ENCODE data around the gene MRPL49. TPM values are rescaled to one million over a fixed set of nuclear protein-coding genes. Genes with fewer than 3 reads are reported as not detected.
A peak's percentile ranks its signal among the peaks of the same experiment; 100 is the strongest.

MRPL49 gene
- total and polyA plus RNA-seq, 2 of the 13 experiments (the other 11 are each of a cell fraction or from before 2014, with no cell fraction given), result 39.2 to 53.3 TPM

- TF ChIP-seq ZNF552 (CRISPR knock-in tag; IDR thresholded peaks at IDR 0.05; ENCODE audit: borderline replicate concordance), result 0 out of 2 replicates have a peak, but pooled peaks have one; percentile 63
- TF ChIP-seq MYNN (CRISPR knock-in tag; IDR thresholded peaks at IDR 0.05; ENCODE audit: low read depth), result no peak
- TF ChIP-seq ISX (CRISPR knock-in tag; conservative IDR thresholded peaks at IDR 0.05), result no peak
- 0 out of 2 replicates have a peak, but pooled peaks have one; percentile 34 for TF ChIP-seq CEBPG (CRISPR knock-in tag; IDR thresholded peaks at IDR 0.05)
- no peak for TF ChIP-seq REL (CRISPR knock-in tag; conservative IDR thresholded peaks at IDR 0.05)
- peak; percentile 66; the same call in 1 of the 2 replicates for TF ChIP-seq FOXO1 (CRISPR knock-in tag; IDR thresholded peaks at IDR 0.05)
- 0 out of 2 replicates have a peak, but pooled peaks have one; percentile 69 for TF ChIP-seq U2AF2 (IDR thresholded peaks at IDR 0.05; ENCODE audit: low read depth, low read length)
- TF ChIP-seq ZNF232 (CRISPR knock-in tag; IDR thresholded peaks at IDR 0.05; ENCODE audit: borderline replicate concordance), result peak; percentile 59; the same call in 1 of the 2 replicates
- no peak for TF ChIP-seq ZFP62 (CRISPR knock-in tag; IDR thresholded peaks at IDR 0.05)
- peak; percentile 46; the same call in 1 of the 2 replicates for TF ChIP-seq ZBTB2 (CRISPR knock-in tag; IDR thresholded peaks at IDR 0.05; ENCODE audit: low read depth)
- TF ChIP-seq ASH2L (IDR thresholded peaks at IDR 0.05; ENCODE audit: insufficient read length, low read depth, low read length), result peak; percentile 96
- TF ChIP-seq ZNF275 (CRISPR knock-in tag; IDR thresholded peaks at IDR 0.05; ENCODE audit: borderline replicate concordance), result peak; percentile 54; the same call in 1 of the 2 replicates
- TF ChIP-seq ZNF207 (IDR thresholded peaks at IDR 0.05; ENCODE audit: borderline replicate concordance), result no peak
- TF ChIP-seq CHD4 (IDR thresholded peaks at IDR 0.05; ENCODE audit: borderline replicate concordance, low read length), result no peak
- TF ChIP-seq GTF3A (CRISPR knock-in tag; conservative IDR thresholded peaks at IDR 0.05), result no peak; the same call in 1 of the 2 replicates
- peak; percentile 74 for TF ChIP-seq ZNF883 (CRISPR knock-in tag; IDR thresholded peaks at IDR 0.05; ENCODE audit: not compliant biosample characterization)
- peak; percentile 93 for TF ChIP-seq CCAR2 (optimal IDR thresholded peaks at IDR 0.05; ENCODE audit: low read depth, low read length)
- TF ChIP-seq ZNF780A (CRISPR knock-in tag; IDR thresholded peaks at IDR 0.05), result no peak
- peak; percentile 52; the same call in 1 of the 2 replicates for TF ChIP-seq ZNF121 (CRISPR knock-in tag; IDR thresholded peaks at IDR 0.05)
- TF ChIP-seq ZNF382 (CRISPR knock-in tag; IDR thresholded peaks at IDR 0.05; ENCODE audit: borderline replicate concordance), result no peak
- TF ChIP-seq ZNF331 (CRISPR knock-in tag; IDR thresholded peaks at IDR 0.05), result peak; percentile 83
- TF ChIP-seq BRD4 (CRISPR knock-in tag; IDR thresholded peaks at IDR 0.05), result peak; percentile 67; the same call in 1 of the 2 replicates
- TF ChIP-seq ZBED4 (CRISPR knock-in tag; IDR thresholded peaks at IDR 0.05; ENCODE audit: borderline replicate concordance), result peak; percentile 63
Observed at GRCh38 chr11:65095974-65096806, 25.9 kb upstream of the MRPL49 start, which contains the start of gene VPS51 (continued).

Data from HepG2 (cell line).